ENCODE results near the gene PCF11.
"Not testable (repeated sequence)": the region's sequence is repeated elsewhere in the genome, so short reads cannot be mapped to it uniquely, and the experiment has no call there.

The PCF11 gene, protein sequence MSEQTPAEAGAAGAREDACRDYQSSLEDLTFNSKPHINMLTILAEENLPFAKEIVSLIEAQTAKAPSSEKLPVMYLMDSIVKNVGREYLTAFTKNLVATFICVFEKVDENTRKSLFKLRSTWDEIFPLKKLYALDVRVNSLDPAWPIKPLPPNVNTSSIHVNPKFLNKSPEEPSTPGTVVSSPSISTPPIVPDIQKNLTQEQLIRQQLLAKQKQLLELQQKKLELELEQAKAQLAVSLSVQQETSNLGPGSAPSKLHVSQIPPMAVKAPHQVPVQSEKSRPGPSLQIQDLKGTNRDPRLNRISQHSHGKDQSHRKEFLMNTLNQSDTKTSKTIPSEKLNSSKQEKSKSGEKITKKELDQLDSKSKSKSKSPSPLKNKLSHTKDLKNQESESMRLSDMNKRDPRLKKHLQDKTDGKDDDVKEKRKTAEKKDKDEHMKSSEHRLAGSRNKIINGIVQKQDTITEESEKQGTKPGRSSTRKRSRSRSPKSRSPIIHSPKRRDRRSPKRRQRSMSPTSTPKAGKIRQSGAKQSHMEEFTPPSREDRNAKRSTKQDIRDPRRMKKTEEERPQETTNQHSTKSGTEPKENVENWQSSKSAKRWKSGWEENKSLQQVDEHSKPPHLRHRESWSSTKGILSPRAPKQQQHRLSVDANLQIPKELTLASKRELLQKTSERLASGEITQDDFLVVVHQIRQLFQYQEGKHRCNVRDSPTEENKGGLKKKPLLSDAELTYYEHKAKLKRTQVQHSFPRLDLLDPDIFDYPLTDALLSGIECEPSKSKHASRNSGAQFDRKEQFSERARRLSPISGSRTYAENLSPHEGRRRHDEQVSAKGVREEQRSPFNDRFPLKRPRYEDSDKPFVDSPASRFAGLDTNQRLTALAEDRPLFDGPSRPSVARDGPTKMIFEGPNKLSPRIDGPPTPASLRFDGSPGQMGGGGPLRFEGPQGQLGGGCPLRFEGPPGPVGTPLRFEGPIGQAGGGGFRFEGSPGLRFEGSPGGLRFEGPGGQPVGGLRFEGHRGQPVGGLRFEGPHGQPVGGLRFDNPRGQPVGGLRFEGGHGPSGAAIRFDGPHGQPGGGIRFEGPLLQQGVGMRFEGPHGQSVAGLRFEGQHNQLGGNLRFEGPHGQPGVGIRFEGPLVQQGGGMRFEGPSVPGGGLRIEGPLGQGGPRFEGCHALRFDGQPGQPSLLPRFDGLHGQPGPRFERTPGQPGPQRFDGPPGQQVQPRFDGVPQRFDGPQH (N-terminal part only)

DNA sequence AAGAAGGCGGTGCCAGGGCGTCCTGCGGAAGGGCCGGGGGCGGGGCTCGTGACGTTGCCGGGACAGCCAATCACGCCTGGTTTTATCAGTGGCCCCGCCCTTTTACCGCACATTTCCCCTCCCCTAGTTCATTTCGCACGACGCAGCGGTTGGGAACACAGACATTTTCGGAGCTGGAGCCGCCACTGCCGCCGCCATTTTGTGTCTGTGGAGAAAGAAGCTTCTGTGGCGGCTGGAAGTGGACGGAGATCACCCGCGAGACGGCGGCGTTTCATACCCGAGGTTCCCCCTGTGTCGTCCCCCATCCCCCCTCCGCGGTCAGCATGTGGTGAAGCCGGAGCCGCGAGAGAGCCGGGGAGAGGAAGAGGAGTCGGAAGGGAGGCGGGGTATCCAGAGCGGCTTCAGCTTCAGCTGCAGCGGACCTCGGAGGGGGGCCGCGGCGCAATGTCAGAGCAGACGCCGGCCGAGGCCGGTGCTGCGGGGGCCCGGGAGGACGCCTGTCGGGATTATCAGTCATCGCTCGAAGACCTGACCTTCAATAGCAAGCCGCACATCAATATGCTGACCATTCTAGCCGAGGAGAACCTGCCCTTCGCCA, at the start of gene PCF11:
Gene PCF11, plus strand, starts transcription at position 136 of the 598 bp plus-strand sequence. Its CDS starts 309 bp downstream, at position 445.
- peak; percentile 99 for DNase-seq

DNA sequence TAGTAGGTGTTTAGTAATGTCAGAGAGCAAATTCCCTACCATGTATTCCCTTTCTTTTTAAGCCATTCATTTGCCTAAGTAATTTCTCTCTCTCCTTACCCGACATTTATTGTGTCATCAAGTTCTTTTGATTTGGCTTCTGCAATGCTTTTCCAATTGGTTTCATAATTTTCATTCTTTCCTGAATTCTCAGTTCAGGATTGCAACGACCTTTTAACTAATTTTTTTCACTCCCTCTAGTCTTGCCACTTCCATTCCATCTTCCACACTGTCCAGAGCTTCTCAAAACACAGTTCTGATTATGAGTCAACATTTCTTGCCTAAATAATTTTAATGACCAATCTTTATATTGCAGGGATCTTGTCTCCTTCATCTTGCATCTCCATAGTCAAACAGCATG, 44.0 kb upstream of the PCF11 start:
- DNase-seq = no peak

DNA sequence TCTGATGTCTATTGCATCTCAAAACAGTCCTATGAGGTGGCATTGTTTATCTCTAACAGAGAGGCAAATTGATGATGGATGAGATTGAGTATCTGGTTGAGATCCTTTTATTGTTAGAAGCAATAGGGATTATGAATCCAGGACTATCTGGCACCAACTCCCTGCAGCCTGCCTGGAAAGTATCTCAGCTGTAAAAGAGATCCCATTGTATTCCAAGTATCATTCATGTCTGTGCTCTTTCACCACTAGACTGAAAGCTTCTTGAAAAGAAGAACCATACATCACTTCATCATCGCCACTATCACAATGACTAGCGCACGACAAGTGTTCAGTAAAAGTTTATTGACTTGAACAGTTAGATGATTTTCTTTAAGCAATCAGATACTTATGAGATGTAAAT, 41.9 kb upstream of the PCF11 start:
- no peak for DNase-seq

DNA sequence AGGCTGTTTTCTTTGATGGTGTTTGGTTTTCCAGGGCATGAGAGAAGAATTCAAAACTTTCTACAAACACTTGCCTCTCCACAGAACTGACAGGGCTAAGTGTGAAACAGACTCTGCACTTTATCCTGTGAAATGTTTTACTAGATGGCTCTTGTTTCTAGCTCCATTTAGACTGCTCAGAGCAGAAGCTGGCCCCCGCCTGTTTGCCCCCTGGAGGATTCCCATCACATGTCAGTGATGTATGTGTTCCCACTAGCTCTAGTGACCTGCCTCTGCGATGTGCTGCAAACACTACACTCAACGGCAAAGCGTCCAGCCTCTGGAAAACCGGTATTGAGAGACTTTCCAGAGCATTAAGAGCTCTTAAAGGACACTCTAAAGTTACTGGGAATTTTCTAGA, 41.4 kb upstream of the PCF11 start:
- no peak for DNase-seq

DNA sequence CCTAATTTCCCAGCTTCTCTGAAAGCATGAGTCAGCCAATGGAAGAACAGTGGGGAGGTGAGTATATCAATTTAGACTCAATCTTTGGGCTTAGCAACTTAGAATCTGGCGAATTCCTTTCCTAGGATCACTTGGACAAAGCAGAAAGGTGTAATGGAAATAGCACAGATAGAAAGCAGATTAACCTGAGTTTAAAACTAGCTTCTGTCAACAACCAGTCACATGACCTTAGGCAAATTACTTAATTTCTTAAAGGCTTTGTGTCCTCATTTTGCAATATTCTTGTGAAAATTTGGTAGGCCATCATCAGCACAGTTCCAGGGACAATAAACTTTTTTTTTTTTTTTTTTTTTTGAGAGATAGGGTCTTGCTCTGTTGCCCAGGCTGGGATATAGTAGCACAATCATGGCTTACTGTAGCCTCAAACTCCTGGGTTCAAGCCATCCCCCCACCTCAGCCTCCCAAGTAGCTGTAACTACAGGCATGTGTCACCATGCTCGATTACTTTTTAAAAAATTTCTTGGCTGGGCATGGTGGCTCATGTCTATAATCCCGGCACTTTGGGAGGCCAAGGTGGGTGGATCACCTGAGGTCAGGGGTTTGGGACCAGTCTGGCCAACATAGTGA, 40.8 kb upstream of the PCF11 start:
- DNase-seq = no peak

DNA sequence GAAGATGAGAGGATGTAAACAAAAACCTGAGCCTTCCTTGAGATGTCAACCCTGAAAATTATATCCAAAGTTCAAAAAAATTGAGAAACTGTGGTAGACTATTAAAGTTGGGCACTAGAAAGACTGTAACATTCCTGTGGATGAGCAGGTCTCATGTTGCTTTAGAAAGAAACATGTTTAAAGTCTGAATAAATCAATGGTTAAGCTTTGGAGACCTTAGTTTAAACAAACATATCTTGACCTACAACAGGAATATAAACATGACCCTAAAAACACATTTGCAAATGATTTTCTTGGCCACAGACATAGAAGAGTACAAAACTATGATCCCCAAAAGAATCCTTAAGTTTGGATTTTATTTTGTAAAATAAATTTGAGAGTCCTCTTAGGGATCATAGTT, 38.1 kb upstream of the PCF11 start:
- no peak for DNase-seq

DNA sequence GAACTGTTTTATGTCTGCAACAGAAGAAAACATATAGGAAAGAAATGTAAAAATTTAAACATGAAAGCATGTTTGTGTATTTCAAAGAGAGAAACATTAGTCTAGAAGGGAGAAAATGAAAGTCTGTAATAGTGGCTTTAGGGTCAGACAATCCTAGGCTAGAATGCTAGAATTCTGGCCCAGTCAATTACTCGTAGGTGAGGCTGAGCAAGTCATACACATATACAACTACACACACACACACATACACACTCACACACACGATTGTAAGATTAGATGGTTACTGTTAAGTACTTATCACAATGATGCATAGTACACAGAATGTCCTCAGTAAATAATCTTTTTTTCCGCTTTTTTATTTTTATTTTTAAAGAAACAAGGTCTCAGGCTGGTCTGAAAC, 37.7 kb upstream of the PCF11 start:
- DNase-seq = no peak

DNA sequence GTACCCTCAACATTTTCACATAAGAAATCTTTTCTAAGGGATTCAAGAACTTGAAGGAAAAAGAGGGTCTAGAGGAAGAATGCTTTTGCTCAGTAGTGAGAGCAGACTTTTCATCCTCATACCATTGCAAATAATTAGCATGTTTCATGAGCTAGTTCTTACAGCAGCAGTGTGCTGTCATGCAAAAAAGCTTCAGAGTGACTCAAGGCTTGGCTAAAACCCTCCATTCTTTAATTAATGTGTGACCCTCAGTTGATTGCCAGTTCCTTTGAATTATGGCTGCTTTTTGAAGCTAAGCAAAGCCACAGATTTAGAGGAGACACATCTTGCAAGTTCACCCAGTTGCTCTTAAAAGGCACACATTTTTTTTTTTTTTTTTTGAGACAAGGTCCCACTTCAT, 36.6 kb upstream of the PCF11 start:
- no peak for DNase-seq

DNA sequence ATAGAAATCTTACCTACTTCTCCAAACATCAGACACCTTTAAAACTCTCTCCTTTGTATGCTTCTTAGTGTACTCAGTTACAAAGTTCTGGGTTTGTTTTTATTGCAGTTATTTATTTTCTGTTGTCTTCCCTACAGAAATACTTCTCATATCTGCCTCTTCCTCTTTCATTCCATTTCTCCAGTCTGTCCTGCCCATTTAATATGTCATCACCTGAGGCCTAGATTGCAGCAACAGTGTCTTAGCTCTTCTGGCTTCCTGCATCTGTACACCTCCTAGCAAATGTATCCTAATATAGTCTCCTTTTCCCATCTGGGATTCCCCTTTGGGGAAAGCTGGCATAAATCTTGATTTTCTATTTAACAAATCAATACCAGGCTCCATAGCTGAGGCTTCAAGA, 34.9 kb upstream of the PCF11 start:
- DNase-seq = no peak

DNA sequence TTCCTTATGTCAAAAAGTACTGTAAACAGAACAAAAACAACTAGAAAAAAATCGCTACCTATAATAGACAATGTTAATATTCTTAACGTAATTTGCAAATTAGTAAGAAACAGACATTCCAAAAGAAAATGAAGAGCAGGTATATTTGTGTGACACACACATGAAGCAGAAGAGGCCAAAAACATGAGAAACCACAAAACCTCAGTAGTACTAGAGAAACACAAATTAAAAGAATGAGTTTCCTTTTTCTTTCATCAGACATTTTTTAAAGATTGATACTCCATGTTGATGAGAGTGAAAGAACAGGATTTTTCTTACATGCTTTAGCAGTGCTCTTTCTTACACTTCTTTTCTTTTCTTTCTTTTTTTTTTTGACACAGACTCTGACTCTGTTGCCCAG, 34.2 kb upstream of the PCF11 start:
- DNase-seq = no peak

DNA sequence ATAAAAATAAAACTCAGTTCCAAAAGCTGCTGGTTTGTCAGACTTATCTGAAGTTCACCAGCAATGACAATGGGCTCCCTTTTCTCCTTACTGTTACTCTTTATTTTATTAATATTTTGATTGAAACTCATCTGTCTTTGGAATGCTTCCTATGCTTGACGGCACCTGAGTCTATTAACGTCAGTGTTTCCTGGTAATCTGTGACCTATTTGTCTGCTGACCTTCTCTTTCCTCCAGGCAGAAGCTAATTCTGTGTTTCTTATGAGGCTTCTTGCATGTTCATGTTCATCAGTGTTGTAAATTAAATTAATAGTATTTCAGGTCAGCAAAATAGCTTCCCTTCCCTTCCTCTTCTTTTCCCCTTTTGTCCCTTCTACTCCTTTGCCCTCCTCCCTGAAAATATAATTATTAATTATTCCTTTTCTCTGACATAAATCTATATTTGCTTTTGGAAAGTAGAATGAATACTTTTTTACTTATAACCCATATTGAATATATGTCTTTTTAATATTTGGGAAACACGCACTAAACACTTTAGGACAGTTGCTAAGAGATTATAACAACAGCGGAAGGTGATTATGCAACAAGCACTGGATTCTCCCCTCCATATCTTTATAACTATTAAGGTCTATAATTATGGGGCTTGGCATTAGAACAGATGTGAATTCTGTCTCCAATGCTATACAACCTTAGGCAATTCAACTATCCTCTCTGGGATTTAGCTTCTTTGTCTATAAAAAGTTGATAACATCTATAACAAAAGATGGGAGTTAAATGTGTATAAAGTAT, 32.1 kb upstream of the PCF11 start:
- DNase-seq = no peak

DNA sequence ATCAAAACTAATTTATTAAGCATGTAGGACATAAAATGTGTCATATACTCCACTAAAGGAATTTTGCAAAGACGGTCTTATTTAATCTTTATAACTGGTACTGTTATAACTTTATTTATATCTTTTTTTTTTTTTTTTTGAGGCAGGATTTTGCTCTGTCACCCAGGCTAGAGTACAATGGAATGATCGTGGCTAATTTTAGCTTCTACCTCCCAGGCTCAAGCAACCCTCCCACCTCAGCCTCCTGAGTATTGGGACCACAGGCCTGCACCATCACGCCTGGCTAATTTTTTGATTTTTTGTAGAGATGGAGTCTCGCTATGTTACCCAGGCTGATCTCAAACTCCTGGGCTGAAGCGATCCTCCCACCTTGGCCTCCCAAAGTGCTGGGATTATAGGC, 31.4 kb upstream of the PCF11 start:
- DNase-seq = no peak

DNA sequence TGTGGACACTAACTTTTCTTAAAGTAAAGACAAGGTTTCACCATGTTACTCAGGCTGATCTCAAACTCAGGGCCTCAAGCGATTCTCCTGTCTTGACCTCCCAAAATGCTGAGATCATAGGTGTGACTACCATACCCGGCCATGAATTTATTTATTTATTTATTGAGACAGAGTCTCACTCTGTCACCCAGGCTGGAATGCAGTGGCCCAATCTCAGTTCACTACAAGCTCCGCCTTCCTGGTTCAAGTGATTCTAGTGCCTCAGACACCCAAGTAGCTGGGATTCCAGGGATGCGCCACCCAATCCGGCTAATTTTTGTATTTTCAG, 29.7 kb upstream of the PCF11 start:
- no peak for DNase-seq

DNA sequence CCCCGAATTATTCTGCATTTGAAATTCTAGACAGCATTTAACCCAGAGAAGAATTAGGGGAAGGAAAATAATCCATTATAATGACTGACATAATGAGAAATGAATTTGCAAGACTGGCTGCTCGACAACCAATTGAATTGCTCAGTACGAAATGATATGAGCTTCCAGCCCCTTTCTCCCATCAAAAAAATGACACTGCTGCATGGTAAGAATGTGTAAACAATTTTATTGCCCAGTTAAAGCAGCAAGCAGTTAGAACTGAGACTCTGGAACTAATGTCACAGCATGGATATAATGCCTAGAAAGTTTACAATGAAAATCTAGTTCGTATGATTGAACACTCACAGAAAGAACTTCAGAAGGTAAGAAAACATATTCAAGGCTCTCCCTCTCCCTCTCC, 24.7 kb upstream of the PCF11 start:
- DNase-seq = no peak

DNA sequence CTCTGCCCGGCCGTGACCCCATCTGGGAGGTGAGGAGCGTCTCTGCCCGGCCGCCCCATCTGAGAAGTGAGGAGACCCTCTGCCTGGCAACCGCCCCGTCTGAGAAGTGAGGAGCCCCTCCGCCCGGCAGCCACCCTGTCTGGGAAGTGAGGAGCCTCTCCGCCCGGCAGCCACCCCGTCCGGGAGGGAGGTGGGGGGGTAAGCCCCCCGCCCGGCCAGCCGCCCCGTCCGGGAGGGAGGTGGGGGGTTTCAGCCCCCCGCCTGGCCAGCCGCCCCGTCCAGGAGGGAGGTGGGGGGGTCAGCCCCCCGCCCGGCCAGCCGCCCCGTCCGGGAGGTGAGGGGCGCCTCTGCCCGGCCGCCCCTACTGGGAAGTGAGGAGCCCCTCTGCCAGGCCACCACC, 23.7 kb upstream of the PCF11 start:
- not testable (repeated sequence) for DNase-seq

DNA sequence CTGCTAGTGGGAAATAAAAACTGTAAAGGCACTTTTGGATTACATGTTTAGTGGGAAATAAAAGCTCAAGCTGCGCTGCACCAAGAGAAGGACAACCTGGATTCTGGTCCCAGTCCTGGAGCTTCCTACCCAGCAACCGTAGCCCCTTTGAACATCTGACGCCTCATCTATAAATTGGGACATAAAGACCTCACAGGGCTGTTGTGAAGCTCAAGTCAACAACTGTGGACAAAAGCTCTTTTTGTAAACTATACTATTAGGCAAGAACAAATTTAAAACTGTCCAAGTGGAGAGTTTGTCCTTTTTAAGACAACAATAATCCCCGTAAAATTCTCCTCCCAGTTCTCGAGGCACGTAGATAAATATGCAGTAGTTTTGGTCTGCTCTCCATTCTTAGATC, 17.6 kb upstream of the PCF11 start:
- DNase-seq = no peak

DNA sequence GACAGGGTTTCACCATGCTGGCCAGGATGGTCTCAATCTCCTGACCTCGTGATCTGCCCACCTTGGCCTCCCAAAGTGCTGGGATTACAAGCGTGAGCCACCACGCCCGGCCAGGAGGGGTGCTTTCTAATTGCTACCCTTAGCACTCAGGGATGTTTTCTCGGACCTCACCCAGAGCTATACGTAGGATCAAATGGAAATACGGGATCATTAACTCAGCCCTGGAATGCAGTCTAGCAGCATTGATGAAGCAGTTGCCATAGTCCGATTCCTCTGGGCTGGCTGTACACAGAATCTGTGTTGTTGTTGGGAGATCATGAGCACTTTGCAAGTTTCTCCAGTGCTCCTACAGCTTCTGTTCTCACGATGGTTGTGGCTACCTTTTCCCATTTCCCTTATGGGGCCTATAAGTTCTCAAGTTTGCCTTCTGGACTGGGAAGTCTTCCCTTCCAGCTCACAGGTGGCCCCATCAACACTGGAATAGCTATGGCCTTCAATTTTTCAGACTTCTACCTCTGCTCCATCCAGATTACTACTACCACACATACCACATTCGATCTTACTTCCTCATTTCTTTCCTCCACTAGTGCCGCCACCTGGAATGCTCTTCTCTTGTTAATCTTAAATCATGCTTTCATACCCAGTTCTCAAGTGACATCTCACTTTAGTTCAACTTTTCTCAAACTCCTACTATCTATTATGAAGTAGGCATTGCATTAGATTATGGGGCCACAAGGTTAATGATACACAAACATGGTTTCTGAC, 16.1 kb upstream of the PCF11 start:
- DNase-seq = no peak

DNA sequence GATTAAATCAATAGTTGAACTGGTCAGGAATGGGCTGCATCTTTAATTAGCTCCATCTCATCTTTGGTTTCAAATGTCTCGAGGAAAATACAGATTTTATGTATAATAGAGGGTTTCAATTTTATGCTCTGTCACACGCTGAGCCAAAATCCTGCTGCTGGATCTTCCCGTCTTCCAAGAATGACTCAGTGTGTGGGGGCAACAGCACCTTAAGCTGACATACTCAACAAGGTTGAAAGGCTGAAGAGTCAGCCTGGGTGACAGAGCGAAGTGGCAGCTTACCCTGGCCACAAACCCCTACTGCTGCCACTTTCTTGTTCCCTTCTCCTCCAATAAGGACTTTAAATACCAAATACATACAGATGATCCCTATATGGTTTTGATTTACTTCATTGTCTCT, 9.0 kb upstream of the PCF11 start:
- DNase-seq = no peak

DNA sequence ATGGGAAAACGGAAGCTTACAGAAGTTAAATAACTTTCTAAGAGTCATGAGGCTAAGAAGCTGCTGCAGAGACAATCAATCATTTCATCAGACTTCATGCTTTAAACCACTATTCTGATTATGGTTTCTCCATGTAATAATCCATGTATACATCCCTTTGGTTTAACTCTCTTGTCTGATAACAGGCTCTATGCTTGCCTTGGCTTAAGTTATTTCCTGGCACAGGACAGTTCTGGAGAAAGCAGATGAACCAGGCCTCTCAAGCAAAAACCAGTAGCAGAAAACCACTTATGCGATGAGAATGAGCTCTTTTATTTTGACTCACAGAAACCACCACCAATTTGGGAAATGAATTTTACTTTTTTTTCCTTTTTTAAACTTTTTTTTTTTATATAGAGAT, 6.5 kb upstream of the PCF11 start:
- DNase-seq = no peak

DNA sequence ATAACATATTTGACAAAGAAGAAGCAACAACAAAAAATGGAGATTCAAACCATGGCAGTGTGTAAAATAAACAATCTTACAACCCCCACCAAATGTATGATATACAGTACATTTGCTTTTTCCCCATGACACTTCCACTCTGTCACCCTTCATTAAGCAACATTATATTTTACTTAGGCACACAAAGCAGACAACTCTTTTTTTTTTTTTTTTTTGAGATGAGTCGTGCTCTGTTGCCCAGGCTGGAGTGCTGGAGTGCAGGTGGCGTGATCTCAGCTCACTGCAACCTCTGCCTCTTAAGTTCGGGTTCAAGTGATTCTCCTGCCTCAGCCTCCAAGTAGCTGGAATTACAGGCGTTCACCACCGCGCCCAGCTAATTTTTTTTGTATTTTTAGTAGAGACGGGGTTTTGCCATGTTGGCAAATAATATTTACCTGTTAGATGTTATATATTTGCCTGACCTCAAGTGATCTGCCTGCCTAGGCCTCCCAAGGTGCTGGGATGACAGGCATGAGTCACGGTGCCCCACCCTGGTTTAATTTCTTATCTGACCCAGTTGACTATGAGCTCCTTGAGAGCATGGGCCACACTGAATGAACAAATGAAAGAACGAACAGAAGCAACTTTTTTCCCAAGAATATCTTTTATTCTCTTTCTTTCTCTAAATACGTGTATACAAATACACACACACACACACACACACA, 5.5 kb upstream of the PCF11 start:
- DNase-seq = no peak
